Adrenal gland (tissue), 12 donors: ENCODE results near the gene SMIM12. TPM values are rescaled to one million over a fixed set of nuclear protein-coding genes. Genes with fewer than 3 reads are reported as not detected.

Source experiments
- DNase-seq, 7 donors: peaks; one replicate each; pipeline ENCODE4 v3.0.0-alpha.2; 2019 to 2020
- H3K27ac ChIP-seq, 5 donors: fragments of 200-600 bp; sonication (generic) in 4 of 5; 1 replicate in 3 of 5; 2 replicates in 2 of 5; pipeline versions ENCODE4 v1.5.1 to v1.8.0; 2016 to 2020; ENCODE audit warnings: mild to moderate bottlenecking in 1 of 5
- H3K27me3 ChIP-seq: fragments of 200-600 bp; 2 replicates; pipeline ENCODE4 v1.8.0; 2021
- H3K36me3 ChIP-seq, 2 donors: fragments of 200-600 bp; replicated peaks in 1 of 2; 1 replicate in 1 of 2; 2 replicates in 1 of 2; pipeline versions ENCODE4 v1.5.1 to v1.8.0; 2018 to 2022
- H3K4me1 ChIP-seq, 2 donors: fragments of 200-600 bp; replicated peaks in 1 of 2; 1 replicate in 1 of 2; 2 replicates in 1 of 2; pipeline versions ENCODE4 v1.5.1 to v1.8.0; 2018 to 2021
- H3K4me3 ChIP-seq, 4 donors: fragments of 200-600 bp; sonication (generic) in 3 of 4; one replicate each; pipeline ENCODE4 v1.5.1; 2016 to 2018
- H3K9me3 ChIP-seq, 3 donors: fragments of 200-600 bp; sonication (generic) in 1 of 3; replicated peaks in 1 of 3; 1 replicate in 2 of 3; 2 replicates in 1 of 3; pipeline versions ENCODE4 v1.5.1 to v1.8.0; 2016 to 2021
- CTCF ChIP-seq, 6 experiments: fragments of 450-650 bp in 4 of 6; fragments of 200-600 bp in 2 of 6; sonication (generic) in 1 of 6; IDR thresholded peaks; 1 replicate in 5 of 6; 2 replicates in 1 of 6; pipeline versions ENCODE4 v1.5.1 to v1.8.0; 2016 to 2021; ENCODE audit warnings: antibody characterized with exemption in 6 of 6, mild to moderate bottlenecking in 2 of 6, moderate library complexity in 1 of 6
- POLR2A ChIP-seq, 2 donors: fragments of 450-650 bp; IDR thresholded peaks; one replicate each; pipeline ENCODE4 v1.6.1; 2017; ENCODE audit warnings: antibody characterized with exemption in 2 of 2, mild to moderate bottlenecking in 2 of 2, moderate library complexity in 1 of 2
- WGBS, 4 donors: extraction: QIAGEN DNeasy Blood & Tissue Kit in 2 of 4; methylation state at CpG; one replicate each; pipeline versions ENCODE4 v1.1.5 to v1.1.7; 2013 to 2017; 5-methylcytosine and 5-hydroxymethylcytosine counted together
- intact Hi-C, 2 donors: fragments of 100-400 bp; cut with DNase I; formaldehyde crosslinking; loops; one replicate each; pipeline versions ENCODE4 v1.14.1 to v1.15.0; 2022 to 2023
- polyA plus RNA-seq, 3 donors: library from polyadenylated mRNA; stranded (reverse); fragments of 200-250 nt in 2 of 3; fragments of 350-450 nt in 1 of 3; fragmentation: Illumina TruSeq in 1 of 3; extraction: RNeasy Lipid Tissue Mini Kit (QIAGEN cat#74804) in 1 of 3; gene quantifications; one replicate each; pipeline ENCODE4 v1.2.3, GENCODE V29; 2013 to 2014
- total RNA-seq, 9 donors: library from RNA; depleted of rRNA in 4 of 9; stranded (reverse); fragments of >200 nt in 4 of 9; fragments of 120-200 nt in 1 of 9; fragmentation: NEBNext Ultra II Directional in 1 of 9; extraction: Animal tissue kit (Norgen Biotek cat#: 25700) in 1 of 9; gene quantifications; one replicate each; pipeline versions ENCODE4 v1.1.0 to v1.2.4, GENCODE V29; 2013 to 2023
- donor health status: healthy with polysubstance abuse.
- donor health status: Bipolar disorder and iron deficiency.
- donor health status: DM: yes; HTN: yes; CAD: no.
- donor health status: DM: no; HTN: no; CAD: no.
- donor health status: DM: no; HTN: no; CAD: no.
- donor health status: DM: yes; HTN: yes; CAD: no.

SMIM12 gene
- total and polyA plus RNA-seq, 12 donors, result 16.2 to 129 (median 50.5) TPM

- intact Hi-C loops, result loop anchor here in 1 of 2 donors (10.0 kb wide), 1 partner anchor 121 kb away; the partner anchor contains the start of gene TMEM35B
Measured at GRCh38 chr1:34863501-34863900, 4.0 kb upstream of the SMIM12 start.

GRCh38 chr1:34858901-34859445 is 576 bp downstream of the SMIM12 start:
- intact Hi-C loops, result no loop called here
- Histone ChIP-seq H3K27ac (peak overlapping the region; percentile 80 to 98 (median 95)), H3K4me1 (peaks cover 17 to 18% of the 10 kb centered on the region in 2 donors), H3K27me3 (no peaks in the 10 kb centered on the region), H3K9me3 (no peaks in the 10 kb centered on the region), H3K4me3 (peak overlapping the region; percentile 25 to 96 (median 76)), H3K36me3 (peaks cover 0 to 19% of the 10 kb centered on the region in 2 donors)
- WGBS, 4 donors, result 0% methylated on average over 2 to 15 of the region's 15 CpGs
- TF ChIP-seq CTCF (IDR thresholded peaks at IDR 0.05) (no peak), POLR2A (IDR thresholded peaks at IDR 0.05) (no peak)
- DNase-seq, result peak; percentile 57 to 84 (median 79)

More at GRCh38 chr1:34863501-34863900, 4.0 kb upstream of the SMIM12 start:
- Histone ChIP-seq H3K9me3 (no peaks in the 10 kb centered on the region), H3K27me3 (no peaks in the 10 kb centered on the region), H3K4me3 (no peak overlapping the region), H3K36me3 (no peaks in the 10 kb centered on the region), H3K27ac (no peak overlapping the region), H3K4me1 (peaks cover 12 to 14% of the 10 kb centered on the region in 2 donors)
- DNase-seq, result no peak
- TF ChIP-seq CTCF (IDR thresholded peaks at IDR 0.05) (no peak), POLR2A (IDR thresholded peaks at IDR 0.05) (no peak)

- peaks cover 23 to 26% of the 10 kb centered on the region in 2 donors for H3K4me1 ChIP-seq
- H3K36me3 ChIP-seq, result peaks cover 0 to 24% of the 10 kb centered on the region in 2 donors
- intact Hi-C loops, result no loop called here
- 84 to 96% (median 91%) methylated on average over 6 of the region's 6 CpGs for WGBS, 4 donors
- H3K9me3 ChIP-seq, result no peaks in the 10 kb centered on the region
- no peak overlapping the region for H3K27ac ChIP-seq
- no peak for DNase-seq
- no peaks in the 10 kb centered on the region for H3K27me3 ChIP-seq
- no peak overlapping the region for H3K4me3 ChIP-seq
- no peak for TF ChIP-seq POLR2A (IDR thresholded peaks at IDR 0.05)
Measured at GRCh38 chr1:34856697-34857096, 2.9 kb downstream of the SMIM12 start.

- H3K27me3 ChIP-seq, result no peaks in the 10 kb centered on the region
- peak; percentile 92 to 99 (median 97) for DNase-seq
- TF ChIP-seq CTCF (IDR thresholded peaks at IDR 0.05) (peak; percentile 93 to 100 (median 100)), POLR2A (IDR thresholded peaks at IDR 0.05) (no peak)
- no peak overlapping the region for H3K4me3 ChIP-seq
- peaks cover 0 to 24% of the 10 kb centered on the region in 2 donors for H3K36me3 ChIP-seq
- WGBS, 4 donors, result 18 to 25% (median 21%) methylated on average over 5 to 6 of the region's 6 CpGs
- H3K27ac ChIP-seq, result peak overlapping the region in 3 of 5 donors; percentile 43 to 81 (median 76)
- H3K4me1 ChIP-seq, result peaks cover 23 to 29% of the 10 kb centered on the region in 2 donors
- intact Hi-C loops, result loop anchor here in 1 of 2 donors (5.0 kb wide), 1 partner anchor 65 kb away; no protein-coding TSS in a partner anchor
- H3K9me3 ChIP-seq, result no peaks in the 10 kb centered on the region
Measured at GRCh38 chr1:34852677-34853217, 6.8 kb downstream of the SMIM12 start.
